ENCODE results near the gene ADGRD2. TPM values are rescaled to one million over a fixed set of nuclear protein-coding genes. Genes with fewer than 3 reads are reported as not detected.

The ADGRD2 gene
- total RNA-seq, 1 donor from 2014 or later: not detected

DNA sequence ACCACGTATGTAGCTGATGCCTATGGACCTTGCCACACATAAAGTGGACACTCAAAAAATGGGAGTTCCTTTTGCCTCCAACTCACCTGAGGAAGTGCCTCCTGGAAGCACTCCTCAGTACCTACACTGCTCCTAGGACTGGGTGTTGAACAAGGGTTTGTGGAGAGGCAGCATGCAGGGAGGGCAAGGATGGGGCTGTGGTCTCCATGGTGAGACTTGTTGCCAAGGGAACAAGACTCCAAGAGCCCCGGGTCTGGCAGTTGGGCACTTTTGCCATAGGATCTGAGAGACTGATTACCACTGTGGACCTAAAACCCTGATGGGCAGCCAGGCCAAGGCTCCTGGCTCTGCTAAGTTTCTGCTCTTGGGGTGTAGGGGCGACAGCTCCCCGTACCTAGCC lies 63.9 kb downstream of the ADGRD2 start:
- no peaks in the 10 kb centered on the region for H3K27me3 ChIP-seq (ENCODE audit: control insufficient read depth, insufficient read depth, low read length)
- H3K4me3 ChIP-seq (ENCODE audit: low read depth, low read length): no peak overlapping the region
- no peaks in the 10 kb centered on the region for H3K36me3 ChIP-seq (ENCODE audit: control insufficient read depth, insufficient read depth, low read length)
- DNase-seq (ENCODE audit: low read depth): no peak
- FAIRE-seq: no peak
- TF ChIP-seq, protein P1, sequence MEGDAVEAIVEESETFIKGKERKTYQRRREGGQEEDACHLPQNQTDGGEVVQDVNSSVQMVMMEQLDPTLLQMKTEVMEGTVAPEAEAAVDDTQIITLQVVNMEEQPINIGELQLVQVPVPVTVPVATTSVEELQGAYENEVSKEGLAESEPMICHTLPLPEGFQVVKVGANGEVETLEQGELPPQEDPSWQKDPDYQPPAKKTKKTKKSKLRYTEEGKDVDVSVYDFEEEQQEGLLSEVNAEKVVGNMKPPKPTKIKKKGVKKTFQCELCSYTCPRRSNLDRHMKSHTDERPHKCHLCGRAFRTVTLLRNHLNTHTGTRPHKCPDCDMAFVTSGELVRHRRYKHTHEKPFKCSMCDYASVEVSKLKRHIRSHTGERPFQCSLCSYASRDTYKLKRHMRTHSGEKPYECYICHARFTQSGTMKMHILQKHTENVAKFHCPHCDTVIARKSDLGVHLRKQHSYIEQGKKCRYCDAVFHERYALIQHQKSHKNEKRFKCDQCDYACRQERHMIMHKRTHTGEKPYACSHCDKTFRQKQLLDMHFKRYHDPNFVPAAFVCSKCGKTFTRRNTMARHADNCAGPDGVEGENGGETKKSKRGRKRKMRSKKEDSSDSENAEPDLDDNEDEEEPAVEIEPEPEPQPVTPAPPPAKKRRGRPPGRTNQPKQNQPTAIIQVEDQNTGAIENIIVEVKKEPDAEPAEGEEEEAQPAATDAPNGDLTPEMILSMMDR (IDR thresholded peaks at IDR 0.05; ENCODE audit: insufficient read depth, low read length, severe bottlenecking): no peak

DNA sequence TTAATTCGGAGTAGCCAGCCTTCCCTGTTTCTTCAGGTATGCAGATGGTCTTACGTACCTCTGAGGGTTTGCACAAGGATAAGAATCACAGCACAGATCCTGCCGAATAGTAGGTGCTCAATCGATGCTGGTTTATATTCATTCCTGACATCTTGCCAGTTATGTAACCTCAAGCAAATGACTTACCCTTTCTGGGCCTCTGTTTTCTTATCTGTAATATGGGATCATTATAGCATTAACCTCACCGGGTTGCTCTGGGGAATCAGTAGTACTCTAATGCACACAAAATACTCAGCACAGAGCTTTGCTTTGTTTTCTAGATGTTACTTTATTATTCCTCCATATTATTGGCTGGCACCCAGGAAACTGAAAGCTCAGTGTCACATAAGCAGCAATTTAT lies 64.6 kb downstream of the ADGRD2 start:
- no peaks in the 10 kb centered on the region for H3K27me3 ChIP-seq (ENCODE audit: control insufficient read depth, insufficient read depth, low read length)
- no peaks in the 10 kb centered on the region for H3K36me3 ChIP-seq (ENCODE audit: control insufficient read depth, insufficient read depth, low read length)
- no peak for FAIRE-seq
- no peak overlapping the region for H3K4me3 ChIP-seq (ENCODE audit: low read depth, low read length)
- no peak for DNase-seq (ENCODE audit: low read depth)
- TF ChIP-seq, protein P1 (IDR thresholded peaks at IDR 0.05; ENCODE audit: insufficient read depth, low read length, severe bottlenecking): no peak

DNA sequence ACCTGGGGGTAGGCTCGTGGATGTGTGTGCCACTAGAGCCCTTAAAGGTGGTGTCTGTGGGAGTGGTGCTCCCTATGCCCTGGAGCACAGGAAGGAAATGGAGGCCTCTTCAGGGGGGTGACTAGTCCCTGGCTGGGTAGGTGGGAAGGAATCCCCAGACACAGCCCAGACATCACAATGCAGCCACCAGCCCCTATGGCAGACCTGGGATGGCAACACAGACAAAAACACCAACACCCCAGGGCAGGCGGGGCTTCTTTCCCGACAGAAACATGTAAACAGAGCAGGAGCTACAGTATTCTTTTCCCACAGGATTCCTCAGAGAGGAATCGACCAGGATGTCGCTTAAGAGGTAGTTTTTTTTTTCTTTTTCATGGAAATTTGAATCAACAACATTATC lies 67.3 kb downstream of the ADGRD2 start:
- no peaks in the 10 kb centered on the region for H3K27me3 ChIP-seq (ENCODE audit: control insufficient read depth, insufficient read depth, low read length)
- no peak overlapping the region for H3K4me3 ChIP-seq (ENCODE audit: low read depth, low read length)
- no peaks in the 10 kb centered on the region for H3K36me3 ChIP-seq (ENCODE audit: control insufficient read depth, insufficient read depth, low read length)
- TF ChIP-seq, protein P1 (IDR thresholded peaks at IDR 0.05; ENCODE audit: insufficient read depth, low read length, severe bottlenecking): no peak
- FAIRE-seq (no peak), DNase-seq (ENCODE audit: low read depth) (no peak)

DNA sequence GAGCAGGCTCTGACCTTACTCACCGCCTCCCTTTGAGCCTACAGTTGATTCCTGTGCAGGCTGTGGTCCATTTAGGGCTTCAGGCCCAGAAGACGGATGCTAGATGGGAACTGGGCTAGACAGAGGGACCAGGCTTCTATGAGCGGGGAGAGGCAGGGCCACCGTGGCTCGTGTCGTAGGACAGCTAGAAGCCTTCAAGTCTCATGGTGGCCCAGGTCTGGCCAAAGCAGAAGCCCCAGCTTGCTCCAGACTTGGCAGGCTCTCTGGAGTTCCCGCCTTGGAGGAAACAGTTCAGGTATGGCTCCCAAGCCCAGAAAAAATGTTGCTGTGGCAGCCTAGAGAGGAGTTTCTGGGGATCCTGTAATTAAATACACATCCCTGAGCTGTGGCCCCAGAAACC lies 67.9 kb downstream of the ADGRD2 start:
- TF ChIP-seq, protein P1 (IDR thresholded peaks at IDR 0.05; ENCODE audit: insufficient read depth, low read length, severe bottlenecking): no peak
- FAIRE-seq (no peak), DNase-seq (ENCODE audit: low read depth) (no peak)
- H3K4me3 ChIP-seq (ENCODE audit: low read depth, low read length): no peak overlapping the region
- H3K27me3 ChIP-seq (ENCODE audit: control insufficient read depth, insufficient read depth, low read length): no peaks in the 10 kb centered on the region
- H3K36me3 ChIP-seq (ENCODE audit: control insufficient read depth, insufficient read depth, low read length): no peaks in the 10 kb centered on the region

DNA sequence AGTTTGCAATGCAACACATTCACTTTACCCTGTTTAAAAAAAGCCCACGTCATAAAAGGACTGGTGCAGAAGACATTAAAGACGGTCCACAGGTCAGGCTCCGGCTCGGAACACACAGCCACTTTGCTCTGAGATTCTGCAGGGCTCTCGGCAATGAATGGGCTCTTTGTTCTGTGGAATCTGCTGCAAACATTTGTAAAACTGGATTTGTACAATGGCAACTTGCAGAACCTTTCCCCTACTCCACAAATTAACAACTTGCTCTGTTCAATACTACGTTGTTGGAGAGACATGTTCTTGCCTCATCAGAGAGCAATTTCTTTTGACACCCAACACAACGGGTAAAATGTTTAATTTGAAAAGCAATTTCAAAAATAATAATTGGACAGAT lies 70.0 kb downstream of the ADGRD2 start:
- H3K36me3 ChIP-seq (ENCODE audit: control insufficient read depth, insufficient read depth, low read length): no peaks in the 10 kb centered on the region
- TF ChIP-seq, protein P1 (IDR thresholded peaks at IDR 0.05; ENCODE audit: insufficient read depth, low read length, severe bottlenecking): no peak
- FAIRE-seq: peak; percentile 7
- DNase-seq (ENCODE audit: low read depth): no peak
- H3K27me3 ChIP-seq (ENCODE audit: control insufficient read depth, insufficient read depth, low read length): no peaks in the 10 kb centered on the region
- no peak overlapping the region for H3K4me3 ChIP-seq (ENCODE audit: low read depth, low read length)

DNA sequence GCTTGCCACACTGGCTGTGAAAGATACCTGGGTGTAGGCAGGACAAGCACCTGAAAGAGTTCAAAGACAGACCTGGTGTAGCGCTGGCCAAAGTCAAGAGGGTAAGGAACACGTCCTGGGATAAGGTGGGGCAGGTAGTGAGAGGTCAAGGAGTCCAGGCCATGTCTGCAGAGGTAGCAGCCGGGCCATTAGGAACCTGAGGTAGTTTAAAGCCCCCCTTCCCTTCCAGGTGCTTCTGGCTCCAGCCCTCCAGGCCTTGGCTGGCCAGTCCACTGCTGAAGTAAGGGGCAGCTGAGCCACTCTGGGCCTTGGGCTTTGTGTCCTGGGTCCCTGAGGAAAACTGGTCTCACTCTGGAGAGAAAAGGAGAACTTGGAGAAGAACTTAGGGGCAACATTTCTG lies 70.9 kb downstream of the ADGRD2 start:
- Histone ChIP-seq H3K4me3 (ENCODE audit: low read depth, low read length) (no peak overlapping the region), H3K36me3 (ENCODE audit: control insufficient read depth, insufficient read depth, low read length) (no peaks in the 10 kb centered on the region), H3K27me3 (ENCODE audit: control insufficient read depth, insufficient read depth, low read length) (no peaks in the 10 kb centered on the region)
- DNase-seq (ENCODE audit: low read depth): no peak
- TF ChIP-seq, protein P1 (IDR thresholded peaks at IDR 0.05; ENCODE audit: insufficient read depth, low read length, severe bottlenecking): no peak
- no peak for FAIRE-seq
